Measurements from ENCODE around the gene ZBTB44.

The ZBTB44 gene

GRCh38 chr11:130192845-130193267 is 121.9 kb downstream of the ZBTB44 start:
- DNase-seq, result no peak

DNA sequence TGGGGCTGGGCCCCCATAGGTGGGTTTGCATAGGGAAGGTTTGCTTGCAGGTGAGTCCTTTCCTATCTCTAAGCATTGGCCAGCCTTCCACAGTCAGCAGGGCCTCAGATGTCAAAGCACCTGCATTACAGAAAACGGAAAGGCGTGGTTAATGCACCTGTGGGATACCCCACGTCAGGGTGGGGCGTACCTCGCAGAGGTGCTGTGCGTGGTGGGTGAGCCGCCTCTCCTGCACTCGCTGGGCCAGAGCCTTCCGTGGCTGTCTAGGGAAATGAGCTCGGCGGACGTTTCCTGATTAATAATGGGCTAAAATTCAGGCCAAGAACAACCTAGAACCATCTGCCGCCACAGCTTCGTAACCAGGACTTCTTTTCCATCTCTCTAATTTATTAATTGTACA is 122.8 kb downstream of the ZBTB44 start:
- DNase-seq, result no peak

- DNase-seq, result no peak
Measured at GRCh38 chr11:130190371-130190881, 124.3 kb downstream of the ZBTB44 start.

- DNase-seq, result no peak
Measured at GRCh38 chr11:130189492-130190210, 125.1 kb downstream of the ZBTB44 start.

GRCh38 chr11:130188585-130189347 is 126.0 kb downstream of the ZBTB44 start:
- no peak for DNase-seq

DNA sequence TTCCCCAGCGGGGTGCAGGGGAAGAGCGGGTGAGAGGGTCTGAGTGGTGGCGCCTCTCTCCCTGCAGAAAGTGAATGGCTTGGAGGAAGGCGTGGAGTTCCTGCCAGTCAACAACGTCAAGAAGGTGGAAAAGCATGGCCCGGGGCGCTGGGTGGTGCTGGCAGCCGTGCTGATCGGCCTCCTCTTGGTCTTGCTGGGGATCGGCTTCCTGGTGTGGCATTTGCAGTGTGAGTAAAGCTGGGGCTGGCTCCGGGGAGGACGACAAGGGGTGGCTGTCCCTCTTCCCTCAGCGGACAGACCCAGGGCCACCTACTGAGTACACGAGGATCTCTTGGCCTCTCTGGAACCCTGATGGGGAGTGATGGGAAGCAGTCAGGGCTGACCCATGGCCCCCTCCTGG is 126.7 kb downstream of the ZBTB44 start:
- no peak for DNase-seq

- no peak for DNase-seq
Measured at GRCh38 chr11:130187096-130187495, 127.6 kb downstream of the ZBTB44 start.

GRCh38 chr11:130183878-130184610 is 130.7 kb downstream of the ZBTB44 start:
- DNase-seq, result no peak

DNA sequence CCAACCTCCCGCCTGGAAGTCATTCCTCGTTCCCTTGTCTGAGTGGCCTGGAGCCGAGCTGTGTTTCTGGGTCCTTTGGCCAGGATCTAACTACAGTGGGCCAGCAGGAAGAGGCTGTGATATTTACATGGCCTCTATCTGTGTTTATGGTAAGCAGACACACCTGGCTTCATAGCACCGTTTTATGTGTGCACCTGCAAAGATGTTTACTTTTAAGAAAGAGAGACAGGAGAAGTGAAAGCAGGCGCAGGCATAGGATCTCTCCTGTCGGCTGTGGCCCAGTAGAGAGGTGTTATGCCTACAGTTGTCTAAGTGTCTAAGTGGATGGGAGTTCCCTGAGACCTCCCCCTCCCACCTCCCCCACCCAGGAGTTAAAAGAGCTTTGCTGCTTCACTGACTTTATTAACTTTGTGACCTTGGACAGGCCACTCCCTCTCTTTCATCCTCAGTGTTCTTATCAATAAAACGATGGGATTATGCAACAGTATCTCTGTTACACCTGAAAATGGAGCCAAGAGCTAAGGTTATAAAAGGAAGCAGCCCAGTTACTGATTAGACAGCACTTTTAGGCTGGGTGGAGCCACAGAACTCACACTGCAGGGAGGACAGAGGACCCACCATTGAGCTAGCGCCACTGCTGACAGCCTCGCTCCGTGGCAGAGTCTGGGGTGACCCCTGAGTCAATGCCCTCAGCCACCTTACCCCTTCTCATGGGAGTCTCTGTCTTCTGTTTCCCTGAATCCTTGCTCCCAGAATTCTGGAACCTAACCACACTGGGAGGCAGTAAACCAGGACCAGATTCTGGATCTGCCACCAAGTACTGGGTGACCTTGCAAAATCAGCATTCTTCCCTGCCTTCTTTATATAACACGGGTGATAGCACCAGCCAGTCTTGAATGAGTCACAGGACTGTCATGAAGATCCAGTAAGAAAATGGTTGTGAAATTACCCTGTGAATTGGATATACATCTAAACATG is 133.1 kb downstream of the ZBTB44 start:
- no peak for DNase-seq

DNA sequence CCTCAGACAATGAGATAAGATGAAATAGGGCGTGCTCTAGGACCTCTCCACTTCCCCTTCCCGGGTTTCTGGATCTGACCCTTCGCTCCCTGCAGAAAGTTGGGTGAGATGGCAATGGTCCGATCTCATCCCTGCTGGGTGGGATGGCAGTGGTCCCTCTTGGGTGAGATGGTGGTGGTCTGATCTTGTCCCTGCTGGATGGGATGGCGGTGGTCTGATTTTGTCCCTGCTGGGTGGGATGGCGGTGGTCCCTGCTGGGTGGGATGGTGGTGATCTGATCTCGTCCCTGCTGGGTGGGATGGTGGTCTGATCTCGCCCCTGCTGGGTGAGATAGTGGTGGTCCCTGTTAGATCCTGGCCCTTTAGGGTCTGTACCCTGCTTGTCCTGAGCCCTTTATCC is 133.8 kb downstream of the ZBTB44 start:
- DNase-seq, result no peak

DNA sequence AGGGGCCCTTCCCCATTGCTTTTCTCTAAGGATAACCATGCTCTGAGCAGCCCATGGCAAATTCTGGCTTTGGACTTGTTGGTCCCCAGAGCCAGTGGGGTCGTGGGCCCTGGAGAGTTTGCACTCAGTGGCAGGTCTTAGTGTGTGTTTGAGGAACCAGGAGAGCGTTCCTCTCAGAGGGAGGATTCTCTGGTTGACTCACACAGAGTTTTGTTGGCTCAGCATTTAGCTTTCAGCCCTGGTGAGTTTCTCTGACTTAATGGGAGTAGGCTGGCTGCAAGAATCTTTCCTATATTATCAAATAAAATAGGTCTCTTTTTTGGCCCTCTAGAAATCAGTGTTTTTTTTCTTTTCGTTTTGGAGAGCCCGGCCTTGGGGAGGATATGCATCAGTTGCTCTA is 134.2 kb downstream of the ZBTB44 start:
- DNase-seq, result no peak

DNA sequence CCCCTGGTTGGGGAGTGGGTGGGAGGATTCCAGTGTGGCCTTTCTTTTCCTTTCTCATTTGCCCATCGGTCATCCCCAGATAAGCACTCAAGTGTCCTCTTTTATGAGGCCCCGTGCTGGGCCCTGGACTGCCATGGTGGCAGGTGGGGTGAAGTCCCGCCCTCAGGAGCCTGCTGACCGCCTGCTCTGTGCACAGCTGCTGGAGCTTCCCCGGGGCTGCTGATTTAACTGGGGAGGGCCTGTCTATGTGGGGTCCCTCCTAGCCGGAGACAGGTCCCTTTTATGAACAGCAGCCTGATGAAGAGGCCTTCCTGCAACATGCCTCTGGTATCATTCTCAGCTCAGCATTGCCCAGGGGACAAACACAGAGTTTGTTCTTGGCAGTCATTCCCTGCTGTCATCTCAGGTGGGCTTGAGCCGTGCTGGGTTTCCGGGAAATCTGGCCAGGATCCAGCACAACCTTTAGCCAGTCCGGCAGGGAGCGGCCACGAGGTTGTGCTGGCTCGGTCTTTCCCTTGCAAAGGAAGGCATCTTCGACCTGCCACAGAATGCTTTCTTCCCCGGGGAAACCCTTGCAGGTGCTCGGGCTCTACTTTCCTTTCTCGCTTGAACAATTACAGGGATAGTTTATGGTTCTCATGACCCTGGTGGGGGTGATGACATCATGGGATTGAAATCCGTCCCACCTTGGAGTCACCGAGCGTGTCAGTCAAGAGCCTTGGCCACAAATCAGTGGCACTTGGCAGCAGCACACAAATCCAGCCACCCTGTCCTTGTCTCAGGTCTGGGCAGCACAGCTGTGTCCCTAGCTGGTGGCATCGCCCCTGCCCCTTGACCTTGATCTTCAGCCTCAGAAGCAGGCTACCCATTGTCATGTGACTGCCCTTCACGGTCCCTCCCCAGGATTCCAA is 135.1 kb downstream of the ZBTB44 start:
- DNase-seq, result no peak

DNA sequence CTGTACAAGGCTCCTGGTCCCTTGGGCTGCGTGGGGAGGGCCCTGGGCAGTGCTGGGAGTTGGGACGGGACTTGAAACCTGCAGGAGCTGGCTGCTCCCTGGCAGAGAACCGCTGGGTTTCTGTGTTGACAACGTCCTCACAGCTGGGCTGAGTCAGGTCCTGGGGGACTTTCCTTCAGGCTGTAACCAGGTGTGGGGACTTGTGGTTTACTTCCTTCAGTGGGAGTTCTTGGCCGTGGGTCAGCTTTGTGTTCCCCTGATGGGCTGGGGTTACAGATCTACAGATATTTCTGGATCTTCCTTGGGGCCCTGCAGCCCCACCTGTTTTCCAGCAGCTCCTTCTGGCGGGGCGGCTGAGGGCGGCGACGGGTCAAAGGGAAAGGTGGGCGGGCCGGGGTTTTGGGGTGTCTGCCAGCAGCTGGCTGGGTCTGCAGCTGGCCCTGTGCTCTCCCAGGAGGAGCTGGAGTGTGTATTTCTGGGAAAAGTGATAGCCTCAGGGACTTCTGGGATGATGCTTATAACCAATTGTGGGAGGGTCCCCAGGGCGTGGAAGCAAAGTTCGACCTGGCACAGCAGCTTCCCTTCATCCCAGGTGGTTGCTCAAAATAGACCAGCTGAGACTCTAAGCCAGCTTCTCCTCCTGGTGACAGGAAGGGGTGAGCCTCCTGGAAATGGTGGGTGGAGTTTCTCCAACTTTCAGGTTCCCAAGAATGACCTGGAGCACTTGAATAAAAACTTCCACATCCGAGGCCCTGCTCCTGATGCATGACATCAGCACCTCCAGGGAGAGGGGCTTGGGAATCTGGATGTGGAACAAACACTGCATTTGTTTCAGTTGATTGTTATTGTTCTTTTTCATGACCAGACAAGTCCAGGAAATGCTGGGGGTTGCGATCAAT is 136.0 kb downstream of the ZBTB44 start:
- DNase-seq, result no peak

GRCh38 chr11:130177782-130178181 is 136.9 kb downstream of the ZBTB44 start:
- no peak for DNase-seq

All from CD4-positive, alpha-beta T cell treated with Interleukin-17A for 1 hour (primary cell).